MM.1S (cell line): Measurements from ENCODE around the gene SRRD.

Experiments used
- EZH2 ChIP-seq: fragments of 300-600 bp; sonication (generic); optimal IDR thresholded peaks from 2 replicates; pipeline ENCODE3; 2017; ENCODE audit warnings: low read depth, mild to moderate bottlenecking, antibody characterized with exemption, low read length, mixed read lengths
- TF ChIP-seq, protein P1 (sequence below): fragments of 300-600 bp; sonication (generic); IDR thresholded peaks from 2 replicates; pipeline ENCODE4 v1.5.1; 2016; ENCODE audit warnings: antibody characterized with exemption, low read length, mixed read lengths

DNA sequence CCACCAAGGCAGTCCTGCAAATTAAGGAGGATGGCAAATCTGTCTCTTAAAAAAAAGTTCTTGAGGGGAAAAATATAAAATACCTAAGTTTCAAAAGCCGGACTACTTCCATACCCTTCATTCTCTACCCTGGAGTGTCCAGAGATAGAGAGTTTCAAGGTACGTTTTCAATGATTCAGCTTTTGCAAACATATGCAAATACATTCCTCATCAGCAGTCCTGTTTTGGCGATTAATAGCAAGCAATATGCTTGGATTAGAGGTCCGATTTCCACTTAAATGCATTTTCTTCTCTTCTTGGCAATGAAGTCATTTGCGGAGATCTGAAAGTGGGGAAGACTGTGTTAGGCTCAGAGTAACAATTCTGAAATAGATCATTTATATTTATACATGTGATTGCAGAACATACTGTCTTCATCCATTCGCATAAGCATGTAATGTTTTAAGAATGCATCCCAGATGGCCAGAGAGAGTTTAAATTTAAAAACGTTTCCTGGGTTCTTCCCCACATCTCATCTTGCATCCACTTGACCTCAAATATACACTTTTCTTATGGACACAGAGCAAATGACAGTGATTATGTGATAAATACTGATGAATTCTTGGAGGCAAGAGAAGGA is 42.4 kb downstream of the SRRD start:
- TF ChIP-seq, protein P1, sequence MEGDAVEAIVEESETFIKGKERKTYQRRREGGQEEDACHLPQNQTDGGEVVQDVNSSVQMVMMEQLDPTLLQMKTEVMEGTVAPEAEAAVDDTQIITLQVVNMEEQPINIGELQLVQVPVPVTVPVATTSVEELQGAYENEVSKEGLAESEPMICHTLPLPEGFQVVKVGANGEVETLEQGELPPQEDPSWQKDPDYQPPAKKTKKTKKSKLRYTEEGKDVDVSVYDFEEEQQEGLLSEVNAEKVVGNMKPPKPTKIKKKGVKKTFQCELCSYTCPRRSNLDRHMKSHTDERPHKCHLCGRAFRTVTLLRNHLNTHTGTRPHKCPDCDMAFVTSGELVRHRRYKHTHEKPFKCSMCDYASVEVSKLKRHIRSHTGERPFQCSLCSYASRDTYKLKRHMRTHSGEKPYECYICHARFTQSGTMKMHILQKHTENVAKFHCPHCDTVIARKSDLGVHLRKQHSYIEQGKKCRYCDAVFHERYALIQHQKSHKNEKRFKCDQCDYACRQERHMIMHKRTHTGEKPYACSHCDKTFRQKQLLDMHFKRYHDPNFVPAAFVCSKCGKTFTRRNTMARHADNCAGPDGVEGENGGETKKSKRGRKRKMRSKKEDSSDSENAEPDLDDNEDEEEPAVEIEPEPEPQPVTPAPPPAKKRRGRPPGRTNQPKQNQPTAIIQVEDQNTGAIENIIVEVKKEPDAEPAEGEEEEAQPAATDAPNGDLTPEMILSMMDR = no peak
- TF ChIP-seq EZH2 = no peak
